ENCODE results near the gene AHNAK2. TPM values are rescaled to one million over a fixed set of nuclear protein-coding genes. Genes with fewer than 3 reads are reported as not detected.

The AHNAK2 gene
- total and polyA plus RNA-seq, 2 of the 13 experiments (the other 11 are each of a cell fraction or from before 2014, with no cell fraction given) = 0.11 to 0.18 TPM

GRCh38 chr14:105021656-105022275, 43.6 kb upstream of the AHNAK2 start (continued):
- TF ChIP-seq PRDM4 (CRISPR knock-in tag; IDR thresholded peaks at IDR 0.05; ENCODE audit: borderline replicate concordance) (no peak), ZBTB44 (CRISPR knock-in tag; IDR thresholded peaks at IDR 0.05) (no peak), SKI (IDR thresholded peaks at IDR 0.05; ENCODE audit: partially characterized antibody) (no peak), ZNF18 (CRISPR knock-in tag; IDR thresholded peaks at IDR 0.05; ENCODE audit: insufficient replicate concordance) (no peak), ATAD3A (CRISPR knock-in tag; IDR thresholded peaks at IDR 0.05) (no peak), ZNF614 (CRISPR knock-in tag; IDR thresholded peaks at IDR 0.05; ENCODE audit: borderline replicate concordance) (no peak), KDM1A (CRISPR knock-in tag; IDR thresholded peaks at IDR 0.05) (no peak), GABPB1 (CRISPR knock-in tag; IDR thresholded peaks at IDR 0.05) (no peak), MAX (IDR thresholded peaks at IDR 0.05) (0 out of 2 replicates have a peak, but pooled peaks have one; percentile 5), SOX13 (IDR thresholded peaks at IDR 0.05) (no peak), SOX13 (CRISPR knock-in tag; conservative IDR thresholded peaks at IDR 0.05 in 1 of 2, IDR thresholded peaks at IDR 0.05 in 1 of 2) (no peak), ZNF550 (CRISPR knock-in tag; IDR thresholded peaks at IDR 0.05; ENCODE audit: borderline replicate concordance) (no peak), NONO (IDR thresholded peaks at IDR 0.05) (no peak), NONO (CRISPR knock-in tag; conservative IDR thresholded peaks at IDR 0.05) (peak; percentile 67; the same call in 1 of the 2 replicates), MTF2 (CRISPR knock-in tag; IDR thresholded peaks at IDR 0.05; ENCODE audit: borderline replicate concordance) (no peak), RFX5 (IDR thresholded peaks at IDR 0.05; ENCODE audit: low read depth, low read length) (no peak), ZNF569 (CRISPR knock-in tag; IDR thresholded peaks at IDR 0.05; ENCODE audit: borderline replicate concordance) (no peak), ISL2 (CRISPR knock-in tag; IDR thresholded peaks at IDR 0.05) (0 out of 2 replicates have a peak, but pooled peaks have one; percentile 11), ARNTL (CRISPR knock-in tag; IDR thresholded peaks at IDR 0.05) (0 out of 2 replicates have a peak, but pooled peaks have one; percentile 19)
